ENCODE measurements around the gene MAGI2.

DNA sequence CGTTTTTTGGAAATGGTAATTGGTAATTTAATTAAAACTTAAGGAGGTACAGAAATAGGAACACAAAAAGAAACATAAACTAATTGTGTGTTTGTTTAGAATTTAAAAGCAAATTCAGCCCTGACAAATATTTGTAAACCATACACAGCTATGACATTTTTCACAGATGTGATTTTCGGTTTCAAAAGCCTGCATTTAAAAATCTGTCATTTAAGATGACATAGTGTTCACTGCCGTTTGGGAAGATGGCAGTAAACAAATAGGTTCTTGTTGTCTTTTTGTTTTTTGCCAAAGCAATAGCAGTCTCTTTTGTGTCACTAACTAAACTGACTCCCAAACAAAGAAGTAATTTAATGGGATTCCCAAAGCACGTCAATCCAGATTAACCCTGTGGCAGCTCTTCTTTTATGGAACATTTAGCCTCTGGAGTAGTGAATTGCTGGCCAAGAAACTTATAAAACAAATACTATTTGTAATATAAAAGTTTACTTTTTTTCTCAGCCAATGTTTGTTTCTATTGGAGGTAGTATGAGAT lies 957.3 kb downstream of the MAGI2 start:
- TF ChIP-seq CTCF (IDR thresholded peaks at IDR 0.05) (no peak), POLR2A (IDR thresholded peaks at IDR 0.05) (no peak)
